Panc1 (cell line): ENCODE measurements around the gene CCDC85C. TPM values are rescaled to one million over a fixed set of nuclear protein-coding genes. Genes with fewer than 3 reads are reported as not detected.

Source experiments
- ATAC-seq: fragments of 200-7000 bp; cut with Tn5 transposase; 2 replicates; pipeline ENCODE4 v1.9.1; 2020; ENCODE audit warnings: mild to moderate bottlenecking, moderate library complexity
- BruUV-seq: library from RNA; stranded (reverse); fragments of 400-500 nt; replicated peaks from 2 replicates; lab custom pipeline; 2021; lab: Mats Ljungman, UMichigan
- CTCF ChIA-PET: fragments of 300-600 bp; sonication (Branson Sonifier 250); formaldehyde crosslinking; loops from one replicate; lab custom pipeline; 2022; ENCODE audit warnings: antibody characterized with exemption; lab: Charles Lee
- POLR2A ChIA-PET: fragments of 300-600 bp; sonication (Branson Sonifier 250); formaldehyde crosslinking; loops from one replicate; lab custom pipeline; 2022; ENCODE audit warnings: antibody characterized with exemption; lab: Charles Lee
- DNase-seq: peaks from one replicate; pipeline ENCODE4 v3.0.0-alpha.2; 2010; ENCODE audit warnings: low read depth, low spot score
- H3K27ac ChIP-seq: 2 replicates; pipeline ENCODE4 v1.5.1; 2011; ENCODE audit warnings: mild to moderate bottlenecking, low read length, inconsistent platforms
- H3K27me3 ChIP-seq: fragments of 200-500 bp; sonication (Bioruptor generic); 2 replicates; pipeline ENCODE4 v1.6.0; 2014; ENCODE audit warnings: low read length, inconsistent platforms; ENCODE audit not compliant: control insufficient read depth, insufficient read depth
- H3K36me3 ChIP-seq: fragments of 200-500 bp; sonication (Bioruptor generic); 2 replicates; pipeline ENCODE4 v1.5.1; 2014; ENCODE audit warnings: inconsistent platforms, mild to moderate bottlenecking, low read length, moderate library complexity; ENCODE audit not compliant: control insufficient read depth, insufficient read depth
- H3K4me1 ChIP-seq: 2 replicates; pipeline ENCODE4 v1.5.1; 2011; ENCODE audit warnings: inconsistent platforms, mild to moderate bottlenecking, low read length, moderate library complexity; ENCODE audit not compliant: control insufficient read depth, insufficient read depth
- H3K4me3 ChIP-seq, 2 experiments: 2 replicates each; pipeline ENCODE4 v1.5.1; 2011 to 2012; ENCODE audit warnings: low read depth in 2 of 2, low read length in 2 of 2, mild to moderate bottlenecking in 2 of 2, inconsistent platforms in 1 of 2, moderate library complexity in 1 of 2
- H3K9me3 ChIP-seq: fragments of 200-500 bp; sonication (Bioruptor generic); 2 replicates; pipeline ENCODE4 v1.5.1; 2014; ENCODE audit warnings: low read depth, mild to moderate bottlenecking, inconsistent platforms, low read length, moderate library complexity; ENCODE audit not compliant: control insufficient read depth, insufficient read depth
- POLR2AphosphoS5 ChIP-seq: IDR thresholded peaks from 2 replicates; pipeline ENCODE4 v1.6.1; 2012; ENCODE audit warnings: mild to moderate bottlenecking, low read depth, low read length, moderate library complexity
- REST ChIP-seq, 2 experiments: IDR thresholded peaks; 2 replicates each; pipeline ENCODE4 v1.6.1; 2011 to 2012; ENCODE audit warnings: low read depth in 2 of 2, control low read depth in 1 of 2, low read length in 1 of 2, mild to moderate bottlenecking in 1 of 2, moderate library complexity in 1 of 2; ENCODE audit not compliant: insufficient read depth in 1 of 2
- SIN3A ChIP-seq: IDR thresholded peaks from 2 replicates; pipeline ENCODE4 v1.6.1; 2012; ENCODE audit warnings: low read depth, mild to moderate bottlenecking, low read length, moderate library complexity, borderline replicate concordance; ENCODE audit not compliant: insufficient read depth
- TCF7L2 ChIP-seq: IDR thresholded peaks from 2 replicates; pipeline ENCODE4 v1.6.1; 2011; ENCODE audit warnings: mild to moderate bottlenecking, low read depth, low read length, inconsistent platforms
- in situ Hi-C: cut with HindIII; loops from 2 replicates; pipeline ENCODE4 v1.10.0; 2016; ENCODE audit warnings: low sequenced_read_pairs, low pct_unique_long_range_greater_than_20kb
- intact Hi-C: fragments of 100-400 bp; cut with micrococcal nuclease; formaldehyde crosslinking; loops from one replicate; pipeline ENCODE4 v1.10.0; 2022; ENCODE audit not compliant: unreplicated experiment
- total RNA-seq: library from RNA; stranded (reverse); gene quantifications from one replicate; pipeline ENCODE4 v1.2.1, GENCODE V29; 2021; ENCODE audit not compliant: unreplicated experiment
- TF ChIP-seq, protein P1 (sequence below): fragments of 450-650 bp; IDR thresholded peaks from 2 replicates; pipeline ENCODE4 v1.5.1; 2017; ENCODE audit warnings: mild to moderate bottlenecking

Gene CCDC85C
- total RNA-seq, 1 experiment from 2014 or later, result 96.6 TPM

DNA sequence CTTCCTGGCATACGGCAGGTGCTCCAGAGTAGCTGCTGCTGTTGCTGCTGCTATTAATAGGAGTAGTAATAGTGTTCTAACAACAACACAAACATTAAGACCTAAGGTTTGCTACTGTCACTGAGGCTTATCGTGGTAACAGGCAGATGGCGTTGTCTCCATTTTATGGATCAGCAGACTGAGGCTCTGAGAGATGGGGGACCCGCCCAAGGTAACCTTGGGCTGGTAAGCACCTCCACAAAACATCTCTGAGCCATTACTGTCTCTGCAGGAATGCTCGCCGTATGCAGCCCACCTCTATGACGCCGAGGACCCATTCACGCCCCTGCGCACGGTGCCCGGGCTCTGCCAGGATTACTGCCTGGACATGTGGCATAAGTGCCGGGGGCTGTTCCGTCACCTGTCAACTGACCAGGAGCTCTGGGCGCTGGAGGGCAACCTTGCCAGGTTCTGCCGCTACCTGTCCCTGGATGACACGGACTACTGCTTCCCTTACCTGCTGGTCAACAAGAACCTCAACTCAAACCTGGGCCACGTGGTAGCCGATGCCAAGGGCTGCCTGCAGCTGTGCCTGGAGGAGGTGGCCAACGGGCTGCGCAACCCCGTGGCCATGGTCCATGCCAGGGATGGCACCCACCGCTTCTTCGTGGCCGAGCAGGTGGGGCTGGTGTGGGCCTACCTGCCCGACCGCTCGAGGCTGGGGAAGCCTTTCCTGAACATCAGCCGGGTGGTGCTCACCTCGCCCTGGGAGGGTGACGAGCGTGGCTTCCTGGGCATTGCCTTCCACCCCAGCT, 48.1 kb upstream of the CCDC85C start (continued):
- TF ChIP-seq REST (IDR thresholded peaks at IDR 0.05; ENCODE audit: insufficient read depth in 1 of 2, low read depth in 2 of 2, low read length in 1 of 2), result no peak

- TF ChIP-seq POLR2AphosphoS5 (no peak), SIN3A (no peak), TCF7L2 (no peak), REST (IDR thresholded peaks at IDR 0.05; ENCODE audit: insufficient read depth in 1 of 2, low read depth in 2 of 2, low read length in 1 of 2) (no peak)
- TF ChIP-seq, protein P1, sequence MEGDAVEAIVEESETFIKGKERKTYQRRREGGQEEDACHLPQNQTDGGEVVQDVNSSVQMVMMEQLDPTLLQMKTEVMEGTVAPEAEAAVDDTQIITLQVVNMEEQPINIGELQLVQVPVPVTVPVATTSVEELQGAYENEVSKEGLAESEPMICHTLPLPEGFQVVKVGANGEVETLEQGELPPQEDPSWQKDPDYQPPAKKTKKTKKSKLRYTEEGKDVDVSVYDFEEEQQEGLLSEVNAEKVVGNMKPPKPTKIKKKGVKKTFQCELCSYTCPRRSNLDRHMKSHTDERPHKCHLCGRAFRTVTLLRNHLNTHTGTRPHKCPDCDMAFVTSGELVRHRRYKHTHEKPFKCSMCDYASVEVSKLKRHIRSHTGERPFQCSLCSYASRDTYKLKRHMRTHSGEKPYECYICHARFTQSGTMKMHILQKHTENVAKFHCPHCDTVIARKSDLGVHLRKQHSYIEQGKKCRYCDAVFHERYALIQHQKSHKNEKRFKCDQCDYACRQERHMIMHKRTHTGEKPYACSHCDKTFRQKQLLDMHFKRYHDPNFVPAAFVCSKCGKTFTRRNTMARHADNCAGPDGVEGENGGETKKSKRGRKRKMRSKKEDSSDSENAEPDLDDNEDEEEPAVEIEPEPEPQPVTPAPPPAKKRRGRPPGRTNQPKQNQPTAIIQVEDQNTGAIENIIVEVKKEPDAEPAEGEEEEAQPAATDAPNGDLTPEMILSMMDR, result no peak
- ChIA-PET POLR2A (no interaction called here), CTCF (no interaction called here)
- Histone ChIP-seq H3K4me1 (no peaks in the 10 kb centered on the region), H3K36me3 (no peaks in the 10 kb centered on the region), H3K27me3 (no peaks in the 10 kb centered on the region), H3K27ac (no peak overlapping the region), H3K9me3 (no peaks in the 10 kb centered on the region), H3K4me3 (no peak overlapping the region)
- no TSS peak for BruUV-seq
- DNase-seq (no peak), ATAC-seq (no peak)
- in situ Hi-C loops, result no loop called here
- intact Hi-C loops, result no loop called here
Observed at GRCh38 chr14:99650189-99650588, 46.2 kb upstream of the CCDC85C start.
